Measurements from ENCODE around the gene GDPD3. TPM values are rescaled to one million over a fixed set of nuclear protein-coding genes. Genes with fewer than 3 reads are reported as not detected.

The GDPD3 gene, protein sequence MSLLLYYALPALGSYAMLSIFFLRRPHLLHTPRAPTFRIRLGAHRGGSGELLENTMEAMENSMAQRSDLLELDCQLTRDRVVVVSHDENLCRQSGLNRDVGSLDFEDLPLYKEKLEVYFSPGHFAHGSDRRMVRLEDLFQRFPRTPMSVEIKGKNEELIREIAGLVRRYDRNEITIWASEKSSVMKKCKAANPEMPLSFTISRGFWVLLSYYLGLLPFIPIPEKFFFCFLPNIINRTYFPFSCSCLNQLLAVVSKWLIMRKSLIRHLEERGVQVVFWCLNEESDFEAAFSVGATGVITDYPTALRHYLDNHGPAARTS
- total RNA-seq = 0.82 and 5.3 TPM in 2 replicates

DNA sequence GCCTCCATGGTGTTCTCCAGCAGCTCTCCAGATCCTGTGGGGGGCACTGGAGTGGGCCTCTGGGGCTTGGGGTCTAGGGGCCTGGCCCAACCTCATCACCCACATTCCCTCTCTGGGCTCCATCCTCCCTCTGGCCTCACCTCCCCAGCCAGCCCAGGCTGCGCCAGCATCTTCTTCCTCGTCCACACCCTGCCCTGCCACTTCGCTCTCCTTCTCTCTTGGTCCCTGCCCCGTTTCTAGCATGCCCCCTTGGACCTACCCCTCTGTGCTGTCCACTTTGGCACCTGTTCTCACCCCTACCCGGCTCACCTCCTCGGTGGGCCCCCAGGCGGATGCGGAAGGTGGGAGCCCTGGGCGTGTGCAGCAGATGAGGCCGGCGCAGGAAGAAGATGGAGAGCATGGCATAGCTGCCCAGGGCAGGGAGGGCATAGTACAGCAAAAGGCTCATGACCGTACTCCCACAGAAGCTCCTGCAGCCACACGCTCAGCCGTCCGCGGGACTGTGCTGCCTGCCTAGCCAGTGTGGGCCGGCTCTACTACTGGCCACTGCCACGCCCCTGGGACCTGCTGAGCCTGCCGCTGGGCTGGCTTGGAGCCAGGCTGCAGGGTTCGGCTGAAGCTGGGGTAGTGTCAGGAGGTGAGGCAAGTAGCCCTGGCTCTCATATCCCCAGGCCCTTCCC lies at the start of gene GDPD3:
Gene GDPD3 (minus strand): TSS at position 507 of the 680 bp plus-strand sequence. CDS start 59 bp downstream, at position 448.
- DNase-seq (ENCODE audit: extremely low read depth, low read depth, low spot score) = no peak

DNA sequence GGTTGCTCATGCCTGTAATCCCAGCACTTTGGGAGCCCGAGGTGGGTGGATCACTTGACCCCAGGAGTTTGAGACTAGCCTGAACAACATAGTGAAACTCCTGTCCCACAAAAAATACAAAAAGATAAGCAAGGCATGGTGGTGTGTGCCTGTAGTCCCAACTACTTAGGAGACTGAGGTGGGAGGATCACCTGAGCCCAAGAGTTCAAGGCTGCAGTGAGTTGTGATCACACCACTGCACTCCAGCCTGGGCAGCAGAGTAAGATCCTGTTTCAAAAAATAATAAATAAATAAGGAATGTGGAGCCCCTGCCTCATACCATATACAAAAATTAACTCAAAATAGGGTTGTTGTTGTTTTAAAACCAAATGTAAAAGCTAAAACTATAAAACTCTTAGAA lies 43.9 kb upstream of the GDPD3 start:
- no peak for DNase-seq (ENCODE audit: extremely low read depth, low read depth, low spot score)

DNA sequence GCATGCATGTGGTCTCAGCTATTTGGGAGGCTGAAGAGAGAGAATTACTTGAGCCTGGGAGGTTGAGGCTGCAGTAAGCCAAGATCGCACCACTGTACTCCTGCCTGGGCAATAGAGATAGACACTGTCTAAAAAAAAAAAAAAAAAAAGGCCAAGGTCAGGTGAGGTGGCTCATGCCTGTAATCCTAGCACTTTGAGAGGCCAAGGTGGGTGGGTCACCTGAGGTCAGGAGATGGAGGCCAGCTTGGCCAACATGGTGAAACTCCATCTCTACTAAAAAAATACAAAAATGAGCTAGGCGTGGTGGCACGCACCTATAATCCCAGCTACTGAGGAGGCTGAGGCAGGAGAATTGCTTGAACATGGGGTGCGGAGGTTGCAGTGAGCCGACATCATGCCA lies 41.9 kb upstream of the GDPD3 start:
- no peak for DNase-seq (ENCODE audit: extremely low read depth, low read depth, low spot score)

DNA sequence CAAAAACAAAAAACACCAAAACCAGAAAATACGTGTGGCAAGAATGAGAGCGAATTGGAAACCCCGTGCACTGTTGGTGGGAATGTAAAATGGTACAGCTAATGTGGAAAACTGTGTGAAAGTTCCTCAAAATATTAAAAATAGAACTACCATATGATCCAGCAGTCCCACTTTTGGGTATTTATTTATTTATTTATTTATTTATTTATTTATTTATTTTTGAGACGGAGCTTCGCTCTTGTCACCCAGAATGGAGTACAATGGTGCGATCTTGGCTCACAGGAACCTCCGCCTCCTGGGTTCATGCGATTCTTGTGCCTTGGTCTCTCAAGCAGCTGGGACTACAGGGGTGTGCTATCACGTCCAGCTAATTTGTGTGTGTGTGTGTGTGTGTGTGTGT lies 39.2 kb upstream of the GDPD3 start:
- DNase-seq (ENCODE audit: extremely low read depth, low read depth, low spot score) = no peak

DNA sequence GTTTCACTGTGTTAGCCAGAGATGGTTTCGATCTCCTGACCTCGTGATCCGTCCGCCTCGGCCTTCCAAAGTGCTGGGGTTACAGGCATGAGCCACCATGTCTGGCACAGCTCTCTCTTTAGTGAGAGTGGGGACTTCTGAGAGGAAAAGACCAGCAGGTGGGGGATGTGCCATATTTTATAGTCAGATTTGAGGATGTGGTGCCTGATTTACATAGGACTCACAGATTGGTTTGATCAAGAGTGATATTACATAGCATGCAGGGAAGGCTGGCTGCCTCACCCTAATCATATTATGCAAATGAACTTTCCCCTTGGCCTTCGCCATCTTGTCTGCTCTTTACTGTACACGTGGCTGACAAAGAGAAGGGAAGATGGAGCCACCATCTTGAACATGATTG lies 37.8 kb upstream of the GDPD3 start:
- no peak for DNase-seq (ENCODE audit: extremely low read depth, low read depth, low spot score)

DNA sequence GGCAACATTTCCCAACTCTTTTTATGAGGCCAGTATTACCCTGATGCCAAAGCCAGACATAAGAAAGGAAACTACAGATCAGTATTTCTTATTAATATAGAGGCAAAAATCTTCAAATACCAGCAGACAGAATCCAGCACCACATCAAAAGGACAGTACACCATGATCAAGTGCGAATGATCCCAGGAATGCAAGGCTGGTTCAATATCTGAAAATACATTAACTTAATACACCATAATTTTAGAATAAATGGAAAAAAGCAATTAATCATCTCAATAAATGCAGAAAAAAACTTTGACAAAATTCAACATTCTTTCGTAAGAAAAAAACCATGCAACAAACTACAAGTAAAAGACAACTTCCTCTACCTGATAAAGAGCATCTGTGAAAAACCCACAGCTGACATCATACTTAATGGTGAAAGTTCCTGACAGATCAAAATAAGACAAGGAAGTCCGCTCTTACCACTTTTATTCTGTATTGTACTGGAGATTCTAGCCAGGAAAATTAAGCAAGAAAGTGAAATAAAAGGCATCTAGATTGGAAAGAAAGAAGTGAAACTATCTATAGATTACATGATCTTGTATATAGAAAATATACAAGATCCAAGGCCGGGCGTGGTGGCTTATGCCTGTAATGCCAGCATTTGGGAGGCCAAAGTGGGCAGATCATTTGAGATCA lies 36.1 kb upstream of the GDPD3 start:
- no peak for DNase-seq (ENCODE audit: extremely low read depth, low read depth, low spot score)

DNA sequence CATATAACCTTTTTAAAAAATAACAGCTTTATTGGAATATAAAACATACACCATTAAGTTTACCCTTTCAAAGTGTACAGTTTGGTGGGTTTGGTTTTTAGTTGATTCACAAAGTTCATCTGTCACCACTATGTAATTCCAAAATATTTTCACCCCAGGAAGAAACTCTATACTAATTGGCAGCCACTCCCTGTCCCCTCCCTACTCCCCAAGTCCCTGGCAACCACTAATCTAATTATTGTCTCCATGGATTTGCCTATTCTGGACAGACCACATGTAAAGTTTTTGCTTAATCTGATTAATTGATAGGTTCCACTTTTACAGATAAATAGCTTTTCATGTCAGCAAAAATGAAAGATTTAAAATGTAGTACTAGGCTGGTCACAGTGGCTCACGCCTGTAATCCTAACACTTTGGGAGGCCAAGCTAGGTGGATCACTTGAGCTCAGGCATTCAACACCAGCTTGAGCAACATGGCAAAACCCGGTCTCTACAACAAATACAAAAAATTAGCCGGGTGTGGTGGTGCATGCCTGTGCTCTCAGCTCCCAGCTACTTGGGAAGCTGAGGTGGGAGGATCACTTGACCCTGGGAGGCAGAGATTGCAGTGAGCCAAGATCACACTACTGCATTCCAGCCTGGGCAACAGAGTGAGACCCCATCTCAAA lies 34.6 kb upstream of the GDPD3 start:
- DNase-seq (ENCODE audit: extremely low read depth, low read depth, low spot score) = no peak

DNA sequence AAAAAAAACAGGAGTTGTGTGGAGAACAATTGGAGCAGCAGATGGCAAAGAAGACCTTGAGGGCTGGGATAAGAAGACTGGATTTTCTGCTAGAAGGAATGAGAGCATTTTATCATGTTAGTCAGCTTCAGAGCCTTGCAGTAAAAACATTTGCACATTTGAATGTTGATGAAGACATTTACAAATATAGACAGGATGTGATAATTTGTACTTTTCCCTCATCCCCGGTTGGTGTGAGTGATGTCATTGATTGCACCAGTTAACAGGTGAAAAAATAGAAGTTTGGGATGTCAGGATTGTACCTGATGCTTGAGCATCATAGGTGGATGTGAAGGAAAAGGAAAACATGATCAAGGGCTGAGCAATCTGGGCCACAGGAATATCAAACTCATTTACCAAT lies 32.3 kb upstream of the GDPD3 start:
- no peak for DNase-seq (ENCODE audit: extremely low read depth, low read depth, low spot score)

DNA sequence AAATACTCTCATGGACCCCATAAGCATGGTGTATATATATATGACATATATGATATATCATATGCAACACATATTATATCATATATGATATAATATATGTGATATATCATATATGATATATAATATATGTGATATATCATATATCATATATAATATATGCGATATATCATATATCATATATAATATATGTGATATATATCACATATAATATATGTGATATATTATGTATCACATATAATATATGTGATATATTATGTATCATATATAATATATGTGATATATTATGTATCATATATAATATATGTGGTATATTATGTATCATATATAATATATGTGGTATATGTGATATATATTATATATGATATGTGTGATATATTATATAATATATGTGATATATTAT lies 31.6 kb upstream of the GDPD3 start:
- no peak for DNase-seq (ENCODE audit: extremely low read depth, low read depth, low spot score)

DNA sequence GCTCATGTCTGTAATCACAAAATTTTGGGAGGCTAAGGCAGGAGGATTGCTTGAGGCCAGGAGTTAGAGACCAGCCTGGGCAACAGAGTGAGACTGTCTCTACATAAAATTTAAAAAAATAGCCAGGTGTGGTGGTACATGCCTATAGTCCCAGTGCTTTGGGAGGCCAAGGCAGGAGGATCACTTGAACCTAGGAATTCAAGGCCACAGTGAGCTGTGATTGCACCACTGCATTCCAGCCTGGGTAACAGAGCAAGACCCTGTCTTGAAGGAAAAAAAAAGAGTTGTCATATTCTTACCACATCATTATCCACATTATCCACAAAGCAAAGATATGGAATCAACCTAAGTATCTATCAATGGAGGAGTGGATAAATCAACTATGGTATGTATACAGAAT lies 30.7 kb upstream of the GDPD3 start:
- no peak for DNase-seq (ENCODE audit: extremely low read depth, low read depth, low spot score)

DNA sequence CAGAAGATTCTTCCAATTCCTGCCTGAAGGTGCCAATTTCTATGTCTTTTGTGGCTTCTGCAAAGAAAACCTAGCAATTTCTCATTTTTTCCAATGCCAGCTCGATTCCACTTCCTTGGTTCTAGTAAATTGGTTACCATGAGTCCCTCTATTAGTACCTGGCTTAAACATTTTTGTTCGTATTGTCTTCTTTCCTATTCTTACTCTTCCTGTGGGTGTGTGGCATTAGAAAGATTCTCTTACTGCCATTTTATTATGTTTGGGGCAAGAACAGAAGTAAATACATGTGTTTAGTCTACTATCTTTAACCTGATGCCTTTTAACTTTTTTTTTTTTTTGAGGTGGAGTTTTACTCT lies 30.0 kb upstream of the GDPD3 start:
- DNase-seq (ENCODE audit: extremely low read depth, low read depth, low spot score) = no peak

DNA sequence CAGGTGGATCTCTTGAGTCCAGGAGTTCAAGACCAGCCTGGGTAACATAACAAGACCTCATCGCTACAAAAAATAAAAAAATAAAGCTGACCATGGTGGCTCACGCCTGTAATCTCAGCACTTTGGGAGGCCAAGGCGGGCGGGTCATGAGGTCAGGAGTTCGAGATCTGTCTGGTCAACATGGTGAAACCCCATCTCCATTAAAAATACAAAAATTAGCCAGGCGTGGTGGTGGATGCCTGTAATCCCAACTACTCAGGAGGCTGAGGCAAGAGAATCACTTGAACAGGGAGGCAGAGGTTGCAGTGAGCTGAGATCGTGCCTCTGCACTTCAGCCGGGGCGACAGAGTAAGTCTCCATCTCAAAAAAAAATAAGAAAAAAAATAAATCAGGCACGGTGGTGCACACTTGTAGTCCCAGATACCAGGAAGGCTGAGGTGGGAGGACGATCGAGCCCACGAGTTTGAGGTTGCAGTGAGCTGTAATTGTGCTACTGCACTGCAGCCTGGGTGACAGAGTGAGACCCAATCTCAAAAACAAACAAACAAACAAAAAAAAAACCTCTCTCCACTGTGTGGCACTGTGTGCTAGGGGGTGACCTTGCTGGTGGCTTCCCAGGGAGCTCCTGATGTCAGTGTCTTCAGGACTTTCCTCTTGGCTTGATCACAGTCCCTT lies 29.5 kb upstream of the GDPD3 start:
- no peak for DNase-seq (ENCODE audit: extremely low read depth, low read depth, low spot score)

DNA sequence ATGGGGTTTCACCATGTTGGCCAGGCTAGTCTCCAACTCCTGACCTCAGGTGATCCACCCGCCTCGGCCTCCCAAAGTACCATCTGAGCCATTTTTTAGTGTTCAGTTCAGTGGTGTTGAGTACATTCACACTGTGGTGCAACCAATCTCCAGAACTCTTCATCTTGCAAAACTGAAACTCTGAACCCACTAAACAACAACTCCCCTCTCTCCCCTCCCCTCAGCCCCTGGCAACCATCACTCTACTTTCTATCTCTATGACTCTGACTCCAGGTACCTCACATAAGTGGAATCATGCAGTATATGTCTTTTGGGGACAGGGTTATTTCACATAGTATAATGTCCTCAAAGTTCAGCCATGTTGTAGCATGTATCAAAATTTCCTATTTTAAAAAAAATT lies 28.4 kb upstream of the GDPD3 start:
- no peak for DNase-seq (ENCODE audit: extremely low read depth, low read depth, low spot score)

DNA sequence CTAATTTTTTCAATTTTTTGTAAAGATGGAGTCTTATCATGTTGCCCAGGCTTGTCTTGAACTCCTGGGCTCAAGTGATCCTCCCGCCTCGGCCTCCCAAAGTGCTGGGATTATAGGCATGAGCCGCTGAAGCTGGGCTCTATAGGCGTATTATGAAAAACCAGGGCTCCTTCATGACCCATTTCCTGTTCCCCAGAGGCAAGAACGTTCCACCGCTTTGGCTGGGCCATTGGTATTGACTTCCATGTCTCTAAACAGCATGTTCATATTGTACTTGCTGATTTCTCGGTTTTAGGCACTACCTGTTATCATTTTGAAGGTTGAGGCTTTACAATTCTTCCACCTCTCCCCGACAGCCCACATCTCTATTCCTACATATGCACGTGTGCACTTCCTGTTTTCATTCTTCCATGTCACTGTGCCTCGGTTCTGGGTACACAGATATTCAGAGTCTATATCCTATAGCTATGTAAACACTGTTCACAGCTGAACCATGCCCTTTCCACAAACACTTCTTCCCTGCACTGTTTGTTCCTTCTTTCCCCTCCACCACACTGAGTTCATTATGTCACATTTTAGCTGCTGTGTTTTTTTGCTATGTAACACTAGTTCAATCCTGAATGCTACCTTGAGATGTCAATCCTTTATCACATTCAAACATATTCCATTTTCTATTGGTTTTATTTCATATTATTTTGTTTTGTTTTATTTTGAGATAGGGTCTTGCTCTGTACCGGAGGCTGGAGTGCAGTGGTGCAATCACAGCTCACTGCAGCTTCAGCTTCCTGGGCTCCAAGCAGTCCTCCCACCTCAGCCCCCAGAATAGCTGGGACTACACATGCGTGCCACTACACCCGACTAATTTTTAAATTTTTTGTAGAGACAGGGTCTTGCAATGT lies 26.5 kb upstream of the GDPD3 start:
- DNase-seq (ENCODE audit: extremely low read depth, low read depth, low spot score) = no peak

DNA sequence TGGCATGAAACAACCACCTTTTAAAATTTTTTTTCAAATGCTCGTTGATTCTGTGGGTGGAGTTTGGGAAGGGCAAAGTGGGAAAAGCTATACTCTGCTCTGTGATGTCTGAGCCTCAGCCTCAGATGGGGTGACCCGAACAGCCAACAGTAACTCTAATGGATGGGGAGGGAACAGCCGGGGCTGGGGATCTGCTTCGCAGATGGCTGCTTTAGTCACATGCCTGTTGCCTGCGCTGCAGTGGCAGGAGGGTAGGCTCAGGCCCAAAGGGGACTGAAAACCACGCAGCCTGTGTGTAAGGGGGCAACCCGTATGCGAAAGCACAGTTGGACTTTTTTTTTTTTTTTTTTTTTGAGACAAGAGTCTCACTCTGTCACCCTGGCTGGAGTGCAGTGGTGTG lies 24.6 kb upstream of the GDPD3 start:
- no peak for DNase-seq (ENCODE audit: extremely low read depth, low read depth, low spot score)

DNA sequence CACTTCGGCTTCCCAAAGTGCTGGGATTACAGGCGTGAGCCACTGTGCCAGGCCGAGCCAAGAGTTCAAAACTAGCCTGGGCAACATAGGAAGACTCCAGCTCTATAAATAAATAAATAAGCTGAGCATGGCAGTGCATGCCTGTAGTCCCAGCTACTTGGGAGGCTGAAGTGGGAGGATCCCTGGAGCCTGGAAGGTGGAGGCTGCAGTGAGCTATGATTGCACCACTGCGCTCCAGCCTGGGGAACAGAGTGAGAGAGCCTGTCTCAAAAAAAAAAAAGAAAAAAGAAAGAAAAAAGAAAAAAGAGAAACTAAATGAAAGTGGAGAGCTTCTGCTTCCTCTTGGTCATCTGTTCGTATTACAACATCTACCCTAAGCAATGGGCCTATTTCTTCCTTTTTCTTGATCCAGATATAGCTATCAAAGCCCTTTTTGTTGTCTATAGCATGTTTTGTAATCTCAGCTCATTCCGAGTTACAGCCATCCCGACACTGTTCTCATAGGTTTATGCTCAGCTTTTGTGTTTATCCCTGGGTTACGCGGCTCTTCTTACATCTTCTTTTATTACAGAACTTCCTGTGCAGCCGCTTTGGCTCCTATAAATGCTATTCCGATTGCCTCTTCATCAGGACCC lies 23.8 kb upstream of the GDPD3 start:
- DNase-seq (ENCODE audit: extremely low read depth, low read depth, low spot score) = no peak

DNA sequence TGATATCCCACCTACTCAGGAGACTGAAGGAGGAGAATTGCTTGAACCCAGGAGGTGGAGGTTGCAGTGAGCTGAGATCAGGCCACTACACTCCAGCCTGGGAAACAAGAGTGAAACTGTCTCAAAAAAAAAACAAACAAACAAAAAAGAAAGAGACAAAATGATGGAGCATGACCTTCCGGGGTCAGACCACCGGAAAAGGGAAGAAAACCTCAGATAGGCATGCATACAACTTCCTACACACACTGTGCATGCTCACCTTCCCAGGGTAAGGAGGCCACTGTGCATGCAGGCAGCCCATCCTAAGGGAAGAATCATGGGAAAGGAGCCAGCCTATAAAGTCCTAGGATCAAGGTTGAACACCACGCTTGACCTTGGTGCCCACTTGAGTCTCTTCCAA lies 19.3 kb upstream of the GDPD3 start:
- DNase-seq (ENCODE audit: extremely low read depth, low read depth, low spot score) = no peak

DNA sequence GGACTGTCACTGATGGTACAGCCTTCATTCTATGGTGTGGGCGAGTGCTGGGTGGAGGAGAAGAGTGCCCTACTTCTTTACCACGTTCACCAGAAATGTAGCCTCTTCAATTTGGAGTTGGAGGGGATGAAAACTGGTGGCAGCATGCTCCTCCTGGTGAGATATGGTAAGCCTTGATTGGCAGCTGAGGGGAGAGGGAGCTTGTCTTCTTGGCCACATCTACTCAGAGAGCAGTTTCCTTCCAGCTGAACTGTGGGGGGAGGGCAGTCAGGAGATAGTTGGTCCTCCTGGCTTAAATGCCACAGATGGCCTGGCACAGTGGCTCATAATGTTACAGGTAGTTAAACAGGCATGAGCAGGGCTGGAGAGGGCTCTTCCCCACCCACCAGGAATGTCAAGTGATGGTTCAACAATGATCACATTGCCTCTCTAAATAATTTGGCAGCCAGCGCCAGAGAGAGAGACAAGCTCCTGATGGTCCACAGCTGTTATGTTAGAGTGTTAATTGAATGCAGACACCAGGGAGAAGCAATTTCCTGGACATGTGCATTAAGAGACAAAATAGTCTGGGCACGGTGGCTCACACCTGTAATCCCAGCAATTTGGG lies 18.6 kb upstream of the GDPD3 start:
- no peak for DNase-seq (ENCODE audit: extremely low read depth, low read depth, low spot score)

DNA sequence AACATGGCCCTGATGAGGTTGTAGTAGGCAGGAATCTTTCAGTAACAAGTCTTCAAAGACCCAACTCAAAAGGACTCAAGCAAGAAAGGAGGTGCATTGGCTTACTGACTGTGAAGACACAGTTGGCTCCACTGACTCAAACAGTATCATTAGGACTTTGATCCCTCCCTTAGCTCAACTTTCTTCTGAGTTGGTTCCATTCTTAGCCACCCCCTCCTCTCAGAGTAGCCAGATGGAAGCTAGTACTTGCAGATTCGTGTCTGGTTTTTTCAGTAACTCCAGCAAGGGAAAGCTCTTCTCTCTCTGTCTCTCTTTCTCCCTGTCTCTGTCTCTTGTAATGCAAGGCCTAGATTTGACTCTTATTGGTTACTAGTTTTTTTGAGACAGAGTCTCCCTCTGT lies 14.7 kb upstream of the GDPD3 start:
- no peak for DNase-seq (ENCODE audit: extremely low read depth, low read depth, low spot score)

All from glomerular endothelial cell (primary cell).